ENCODE data around the gene PATJ. TPM values are rescaled to one million over a fixed set of nuclear protein-coding genes. Genes with fewer than 3 reads are reported as not detected.

Gene PATJ
- total RNA-seq, 4 donors from 2014 or later = 47.6 to 105 (median 70.8) TPM

DNA sequence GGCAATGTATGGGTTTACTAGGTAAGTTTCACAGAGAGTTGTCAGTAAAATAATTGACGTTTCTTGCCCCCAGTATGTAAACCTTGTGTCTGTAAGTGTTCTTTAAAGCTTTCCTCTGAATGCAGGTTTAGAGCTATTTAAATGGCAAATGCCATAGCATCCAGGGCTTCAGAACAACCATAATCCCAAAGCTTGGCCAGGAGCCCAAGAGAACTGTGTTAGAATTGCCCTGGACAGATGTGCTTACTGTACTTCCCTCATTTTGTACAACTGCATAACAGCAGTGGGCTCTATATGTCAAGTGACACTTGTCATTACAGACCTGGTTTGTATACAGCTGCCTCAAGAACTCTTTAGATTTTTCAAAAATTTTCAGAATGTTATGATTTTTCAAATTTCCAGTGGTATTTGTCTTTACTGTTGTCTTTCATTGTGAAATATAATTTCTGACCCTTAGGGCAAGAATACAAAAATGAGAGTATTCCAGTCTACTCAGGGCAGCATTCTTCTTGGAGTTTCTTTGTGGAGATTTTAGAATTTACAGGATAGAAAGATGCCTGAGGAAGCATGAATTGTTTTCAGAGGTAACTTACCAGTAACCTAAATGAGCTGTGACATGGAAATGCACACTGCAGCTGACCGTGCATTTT, 315.5 kb downstream of the PATJ start:
- TF ChIP-seq, protein P1, sequence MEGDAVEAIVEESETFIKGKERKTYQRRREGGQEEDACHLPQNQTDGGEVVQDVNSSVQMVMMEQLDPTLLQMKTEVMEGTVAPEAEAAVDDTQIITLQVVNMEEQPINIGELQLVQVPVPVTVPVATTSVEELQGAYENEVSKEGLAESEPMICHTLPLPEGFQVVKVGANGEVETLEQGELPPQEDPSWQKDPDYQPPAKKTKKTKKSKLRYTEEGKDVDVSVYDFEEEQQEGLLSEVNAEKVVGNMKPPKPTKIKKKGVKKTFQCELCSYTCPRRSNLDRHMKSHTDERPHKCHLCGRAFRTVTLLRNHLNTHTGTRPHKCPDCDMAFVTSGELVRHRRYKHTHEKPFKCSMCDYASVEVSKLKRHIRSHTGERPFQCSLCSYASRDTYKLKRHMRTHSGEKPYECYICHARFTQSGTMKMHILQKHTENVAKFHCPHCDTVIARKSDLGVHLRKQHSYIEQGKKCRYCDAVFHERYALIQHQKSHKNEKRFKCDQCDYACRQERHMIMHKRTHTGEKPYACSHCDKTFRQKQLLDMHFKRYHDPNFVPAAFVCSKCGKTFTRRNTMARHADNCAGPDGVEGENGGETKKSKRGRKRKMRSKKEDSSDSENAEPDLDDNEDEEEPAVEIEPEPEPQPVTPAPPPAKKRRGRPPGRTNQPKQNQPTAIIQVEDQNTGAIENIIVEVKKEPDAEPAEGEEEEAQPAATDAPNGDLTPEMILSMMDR (IDR thresholded peaks at IDR 0.05) = no peak
- no peak for TF ChIP-seq POLR2A (IDR thresholded peaks at IDR 0.05)
- WGBS, 2 donors = 81 to 86% methylated on average over 2 of the region's 2 CpGs
- Histone ChIP-seq H3K9me3 (no peaks in the 10 kb centered on the region), H3K4me3 (no peak overlapping the region), H3K36me3 (peaks cover 0 to 58% (median 0%) of the 10 kb centered on the region in 3 donors), H3K4me1 (no peaks in the 10 kb centered on the region), H3K27ac (no peak overlapping the region), H3K27me3 (no peaks in the 10 kb centered on the region)
- DNase-seq = no peak
- intact Hi-C loops (cut with DNase I) = no loop called here

DNA sequence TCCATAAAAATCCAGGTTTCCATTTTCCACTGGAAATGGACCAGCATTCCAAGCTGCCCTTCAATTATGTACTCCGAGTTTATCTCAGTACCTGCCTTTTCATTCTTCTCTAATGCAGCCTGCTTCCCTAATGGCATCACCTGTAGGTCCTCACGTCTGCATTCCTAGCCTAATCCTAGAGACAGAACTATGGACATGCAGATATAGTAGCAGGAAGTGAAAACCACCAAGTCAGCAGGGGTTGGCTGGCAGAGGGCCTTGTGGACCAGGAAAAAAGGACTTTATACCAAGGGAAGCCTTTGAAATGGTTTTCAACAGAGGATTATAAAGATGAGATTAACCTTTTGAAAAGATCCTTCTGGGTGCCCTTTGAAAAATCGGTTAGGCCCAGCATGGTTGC, 316.7 kb downstream of the PATJ start:
- WGBS, 2 donors = 64 to 87% methylated on average over 2 to 3 of the region's 3 CpGs
- no peaks in the 10 kb centered on the region for H3K27me3 ChIP-seq
- no peak overlapping the region for H3K27ac ChIP-seq
- intact Hi-C loops (cut with DNase I) = no loop called here
- H3K36me3 ChIP-seq = peaks cover 0 to 47% (median 0%) of the 10 kb centered on the region in 3 donors
- TF ChIP-seq, protein P1 (IDR thresholded peaks at IDR 0.05) = no peak
- no peak for TF ChIP-seq POLR2A (IDR thresholded peaks at IDR 0.05)
- H3K4me1 ChIP-seq = no peaks in the 10 kb centered on the region
- peaks cover 0 to 6% (median 0%) of the 10 kb centered on the region in 3 donors for H3K9me3 ChIP-seq
- H3K4me3 ChIP-seq = no peak overlapping the region
- DNase-seq = no peak

DNA sequence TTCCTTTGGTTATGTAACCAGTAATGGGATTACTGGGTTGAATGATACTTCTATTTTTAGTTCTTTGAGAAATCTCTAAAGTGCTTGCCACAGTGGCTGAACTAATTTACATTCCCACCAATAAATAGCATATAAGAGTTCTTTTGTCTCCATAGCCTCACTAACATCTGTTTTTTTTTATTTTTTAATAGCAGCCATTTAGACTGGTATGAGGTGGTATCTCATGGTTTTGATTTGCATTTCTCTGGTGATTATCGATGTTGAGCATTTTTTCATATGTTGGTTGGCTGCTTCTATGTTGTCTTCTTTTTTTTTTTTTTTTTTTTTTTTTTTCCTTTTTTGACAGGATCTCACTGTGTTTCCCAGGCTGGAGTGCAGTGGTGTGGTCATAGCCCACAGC, 319.8 kb downstream of the PATJ start:
- 83 to 85% methylated on average over 1 of the region's 1 CpG for WGBS, 2 donors
- Histone ChIP-seq H3K9me3 (peaks cover 0 to 6% (median 0%) of the 10 kb centered on the region in 3 donors), H3K27me3 (no peaks in the 10 kb centered on the region), H3K4me3 (no peak overlapping the region), H3K27ac (no peak overlapping the region), H3K36me3 (peaks cover 0 to 46% (median 0%) of the 10 kb centered on the region in 3 donors), H3K4me1 (no peaks in the 10 kb centered on the region)
- intact Hi-C loops (cut with DNase I) = no loop called here
- DNase-seq = no peak
- TF ChIP-seq, protein P1 (IDR thresholded peaks at IDR 0.05) = no peak
- TF ChIP-seq POLR2A (IDR thresholded peaks at IDR 0.05) = no peak

DNA sequence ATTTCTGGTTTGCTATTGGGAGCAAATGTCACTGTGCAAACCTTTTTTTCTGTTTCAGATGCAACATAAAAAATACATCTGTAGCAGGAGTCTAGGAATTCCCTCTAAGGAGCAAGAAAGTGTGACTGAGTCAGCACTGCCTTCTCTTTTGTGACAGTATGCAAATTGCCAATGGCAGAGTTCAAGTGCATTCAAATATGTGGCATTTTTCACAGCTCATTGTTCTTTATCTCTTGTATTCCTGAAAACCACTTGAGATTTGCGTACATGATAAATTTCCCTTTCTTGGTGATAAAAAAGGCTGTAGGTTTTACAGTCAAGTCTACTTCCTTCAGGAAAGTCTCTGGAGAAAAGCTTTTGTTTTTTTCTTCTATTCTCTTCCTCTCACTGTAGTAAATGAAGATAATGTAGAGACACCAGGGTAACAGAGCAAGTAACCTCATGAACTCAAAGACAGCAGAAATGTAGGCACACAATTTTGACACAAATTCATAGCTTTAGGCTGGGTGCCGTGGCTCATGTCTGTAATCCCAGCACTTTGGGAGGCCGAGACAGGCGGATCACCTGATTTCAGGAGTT, 322.6 kb downstream of the PATJ start:
- Histone ChIP-seq H3K36me3 (peaks cover 0 to 44% (median 0%) of the 10 kb centered on the region in 3 donors), H3K4me1 (peaks cover 0 to 22% (median 0%) of the 10 kb centered on the region in 3 donors), H3K4me3 (no peak overlapping the region), H3K27ac (no peak overlapping the region), H3K9me3 (peaks cover 0 to 6% (median 0%) of the 10 kb centered on the region in 3 donors), H3K27me3 (no peaks in the 10 kb centered on the region)
- TF ChIP-seq, protein P1 (IDR thresholded peaks at IDR 0.05) = no peak
- TF ChIP-seq POLR2A (IDR thresholded peaks at IDR 0.05) = no peak
- DNase-seq = no peak
- intact Hi-C loops (cut with DNase I) = no loop called here
- WGBS, 2 donors = 85 to 88% methylated on average over 4 of the region's 4 CpGs

DNA sequence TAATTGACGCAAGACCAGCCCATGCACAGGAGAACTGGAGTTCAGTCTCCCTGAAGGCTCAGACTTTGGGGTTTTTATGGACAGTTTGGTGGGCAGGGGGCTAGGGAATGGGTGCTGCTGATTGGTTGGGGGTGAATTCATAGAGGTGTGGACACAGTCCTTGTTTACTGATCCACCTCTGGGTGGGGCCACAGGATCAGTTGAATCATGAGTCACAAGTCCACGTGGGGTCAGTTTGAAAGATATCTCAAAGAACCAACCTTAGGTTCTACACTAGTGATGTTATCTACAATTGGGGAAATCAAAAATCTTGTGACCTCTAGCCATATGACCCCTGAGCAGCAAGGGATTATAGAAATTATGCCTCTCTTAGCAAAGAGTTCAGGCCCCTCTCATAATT, 324.4 kb downstream of the PATJ start:
- WGBS, 2 donors = 75 to 76% methylated on average over 1 to 2 of the region's 2 CpGs
- Histone ChIP-seq H3K27ac (no peak overlapping the region), H3K4me3 (no peak overlapping the region)

More for the DNA sequence above, 324.4 kb downstream of the PATJ start:
- intact Hi-C loops (cut with DNase I) = no loop called here
- Histone ChIP-seq H3K4me1 (peaks cover 0 to 22% (median 0%) of the 10 kb centered on the region in 3 donors), H3K36me3 (peaks cover 0 to 31% (median 0%) of the 10 kb centered on the region in 3 donors), H3K27me3 (no peaks in the 10 kb centered on the region), H3K9me3 (peaks cover 0 to 6% (median 0%) of the 10 kb centered on the region in 3 donors)
- TF ChIP-seq, protein P1 (IDR thresholded peaks at IDR 0.05) = no peak
- TF ChIP-seq POLR2A (IDR thresholded peaks at IDR 0.05) = no peak
- DNase-seq = no peak

All from esophagus squamous epithelium (tissue), 5 donors.